HEK293T (cell line): Measurements from ENCODE around the gene CD101.

ENCODE experiments used
- ARNT ChIP-seq: fragments of 450-650 bp; IDR thresholded peaks from 2 replicates; pipeline ENCODE4 v1.6.1; 2017; ENCODE audit warnings: mild to moderate bottlenecking
- ELF4 ChIP-seq: fragments of 450-650 bp; IDR thresholded peaks from 2 replicates; pipeline ENCODE4 v1.6.1; 2017; ENCODE audit warnings: antibody characterized with exemption
- FOXK2 ChIP-seq: fragments of 450-650 bp; IDR thresholded peaks from 2 replicates; pipeline ENCODE4 v1.6.1; 2016; ENCODE audit warnings: mild to moderate bottlenecking
- FOXM1 ChIP-seq: fragments of 450-650 bp; IDR thresholded peaks from 2 replicates; pipeline ENCODE4 v1.6.1; 2017; ENCODE audit warnings: mild to moderate bottlenecking, borderline replicate concordance
- HDGF ChIP-seq: fragments of 450-650 bp; IDR thresholded peaks from 2 replicates; pipeline ENCODE4 v1.6.1; 2017; ENCODE audit warnings: antibody characterized with exemption, borderline replicate concordance
- LEF1 ChIP-seq: fragments of 450-650 bp; IDR thresholded peaks from 2 replicates; pipeline ENCODE4 v1.6.1; 2017; ENCODE audit warnings: mild to moderate bottlenecking, borderline replicate concordance
- SP1 ChIP-seq: fragments of 450-650 bp; IDR thresholded peaks from 2 replicates; pipeline ENCODE4 v1.6.1; 2017
- ZNF384 ChIP-seq: fragments of 450-650 bp; IDR thresholded peaks from 2 replicates; pipeline ENCODE4 v1.6.1; 2016

- TF ChIP-seq FOXK2 (no peak), ZNF384 (no peak), HDGF (no peak), ELF4 (no peak), SP1 (no peak), FOXM1 (no peak), LEF1 (no peak), ARNT (no peak)
These were observed 32.8 kb upstream of the CD101 start for GRCh38 chr1:116968724-116969123.
